Measurements from ENCODE around the gene PLXNA3. TPM values are rescaled to one million over a fixed set of nuclear protein-coding genes. Genes with fewer than 3 reads are reported as not detected.

The PLXNA3 gene
- total RNA-seq, 3 donors from 2014 or later (not counting 1 experiment from before 2014, with no cell fraction given): 20.8 to 34.3 (median 32.2) TPM

DNA sequence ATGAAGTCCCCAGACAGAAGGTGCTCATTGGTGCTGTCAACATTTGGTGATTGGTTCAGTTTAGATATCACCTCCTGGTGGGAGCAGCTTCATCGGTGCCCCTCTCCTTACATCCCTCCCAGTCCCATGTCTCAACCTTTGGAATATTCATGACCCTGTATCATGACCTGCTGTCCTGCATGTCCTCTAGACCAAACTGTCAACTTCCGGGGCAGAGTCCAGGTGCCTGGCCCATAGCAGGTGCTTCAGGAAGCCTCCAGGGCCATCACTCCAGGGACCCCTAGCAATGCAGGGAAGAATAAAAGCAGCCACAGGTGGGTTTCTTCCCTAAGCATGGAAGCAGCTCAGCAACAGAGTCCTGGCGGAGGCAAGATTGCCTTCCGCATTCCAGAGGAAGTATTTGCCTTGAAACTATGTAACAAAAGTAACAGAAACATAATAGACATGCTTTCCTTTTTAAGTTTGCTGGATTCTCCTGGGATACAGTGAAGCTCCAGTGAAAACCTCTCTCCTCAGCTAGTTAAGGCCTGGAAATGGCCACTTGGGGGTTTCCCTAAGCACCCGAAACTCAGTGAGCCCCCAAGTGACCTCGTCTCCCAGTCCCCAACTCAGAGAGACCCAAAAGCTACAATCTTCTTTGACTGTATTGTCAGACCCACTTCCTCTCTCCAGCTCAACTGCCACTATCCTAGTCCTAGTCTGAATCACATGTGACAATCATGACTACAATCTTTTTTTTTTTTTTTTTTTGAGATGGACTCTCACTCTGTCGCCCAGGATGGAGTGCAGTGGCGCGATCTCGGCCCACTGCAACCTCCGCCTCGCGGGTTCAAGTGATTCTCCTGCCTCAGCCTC lies 30.9 kb upstream of the PLXNA3 start:
- Mint-ChIP-seq H3K4me1 (peaks cover 22 to 25% of the 10 kb centered on the region in 2 donors), H3K27ac (no peak overlapping the region), H3K9me3 (no peaks in the 10 kb centered on the region), H3K27me3 (ENCODE audit: low read depth in 2 of 2) (no peaks in the 10 kb centered on the region), H3K4me3 (no peak overlapping the region), H3K36me3 (no peaks in the 10 kb centered on the region)
- no peak for ATAC-seq
- H3K4me3 ChIP-seq (ENCODE audit: low read length): no peak overlapping the region
- no peak for DNase-seq
- H3K36me3 ChIP-seq (ENCODE audit: control insufficient read depth, insufficient read depth, low read length): peaks cover 5% of the 10 kb centered on the region
- no peak overlapping the region for H3K27ac ChIP-seq (ENCODE audit: low read length)
- no peaks in the 10 kb centered on the region for H3K27me3 ChIP-seq (ENCODE audit: control insufficient read depth, insufficient read depth, low read length)
- 97% methylated on average over 12 of the region's 13 CpGs for WGBS (ENCODE audit: insufficient coverage)
- no peak for TF ChIP-seq CTCF (IDR thresholded peaks at IDR 0.05)
- intact Hi-C loops (cut with micrococcal nuclease): loop anchor here (5.0 kb wide), 1 partner anchor 50 kb away; the partner anchor contains the start of gene LAGE3
- H3K9me3 ChIP-seq (ENCODE audit: control insufficient read depth, insufficient read depth, low read length): no peaks in the 10 kb centered on the region
- peaks cover 37% of the 10 kb centered on the region for H3K4me1 ChIP-seq (ENCODE audit: control insufficient read depth, insufficient read depth, low read length)

DNA sequence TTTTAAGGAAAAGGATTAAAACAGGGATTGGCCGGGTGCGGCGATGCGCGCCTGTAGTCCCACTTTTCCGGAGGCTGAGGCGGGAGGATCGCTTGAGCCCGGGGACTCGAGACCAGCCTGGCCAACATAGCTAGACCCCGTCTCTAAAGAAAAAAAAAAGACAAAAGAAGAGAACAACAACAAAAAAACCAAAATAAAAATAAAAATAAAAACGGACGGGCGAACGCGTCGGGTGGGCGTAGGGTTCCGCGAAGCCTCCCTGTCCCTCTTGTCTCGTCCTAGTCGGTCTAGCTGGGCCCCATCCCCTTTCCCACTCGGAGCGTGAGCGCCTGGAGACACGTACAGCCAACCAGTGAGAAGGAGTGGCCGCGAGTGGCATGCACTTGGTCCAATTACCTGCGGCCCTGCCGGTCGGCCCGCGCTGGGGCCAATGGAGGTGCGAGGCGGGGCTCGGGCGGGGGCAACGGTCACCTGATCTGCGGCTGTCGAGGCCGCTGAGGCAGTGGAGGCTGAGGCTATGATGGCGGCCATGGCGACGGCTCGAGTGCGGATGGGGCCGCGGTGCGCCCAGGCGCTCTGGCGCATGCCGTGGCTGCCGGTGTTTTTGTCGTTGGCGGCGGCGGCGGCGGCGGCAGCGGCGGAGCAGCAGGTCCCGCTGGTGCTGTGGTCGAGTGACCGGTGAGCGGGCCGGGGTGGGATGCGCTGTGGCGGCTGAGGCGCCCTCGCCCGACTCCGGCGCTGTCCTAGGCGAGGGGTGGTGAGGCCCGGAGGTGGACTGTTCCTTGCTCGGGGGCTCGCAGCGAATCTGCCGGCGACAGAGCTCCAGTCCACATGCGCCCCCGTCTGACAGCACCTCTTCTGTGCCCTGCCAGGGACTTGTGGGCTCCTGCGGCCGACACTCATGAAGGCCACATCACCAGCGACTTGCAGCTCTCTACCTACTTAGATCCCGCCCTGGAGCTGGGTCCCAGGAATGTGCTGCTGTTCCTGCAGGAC lies 29.6 kb upstream of the PLXNA3 start, which contains the start of gene ATP6AP1:
TSS of gene ATP6AP1 (plus strand) at position 502 of the 996 bp plus-strand sequence. CDS start at position 518, 16 bp downstream.
- TF ChIP-seq CTCF (IDR thresholded peaks at IDR 0.05): no peak
- Mint-ChIP-seq H3K27ac (peak within 1 kb of the TSS; percentile 83 to 84), H3K9me3 (no peaks in the 10 kb centered on the region), H3K4me1 (peaks cover 22 to 25% of the 10 kb centered on the region in 2 donors), H3K27me3 (ENCODE audit: low read depth in 2 of 2) (no peaks in the 10 kb centered on the region), H3K36me3 (no peaks in the 10 kb centered on the region), H3K4me3 (peak within 1 kb of the TSS; percentile 86)
- WGBS (ENCODE audit: insufficient coverage): 7% methylated on average over 85 of the region's 87 CpGs
- Histone ChIP-seq H3K9me3 (ENCODE audit: control insufficient read depth, insufficient read depth, low read length) (no peaks in the 10 kb centered on the region), H3K27ac (ENCODE audit: low read length) (peak within 1 kb of the TSS; percentile 53), H3K4me1 (ENCODE audit: control insufficient read depth, insufficient read depth, low read length) (peaks cover 37% of the 10 kb centered on the region), H3K36me3 (ENCODE audit: control insufficient read depth, insufficient read depth, low read length) (peaks cover 14% of the 10 kb centered on the region), H3K27me3 (ENCODE audit: control insufficient read depth, insufficient read depth, low read length) (no peaks in the 10 kb centered on the region), H3K4me3 (ENCODE audit: low read length) (peak within 1 kb of the TSS; percentile 60)
- ATAC-seq (peak; percentile 97 to 99 (median 97)), DNase-seq (peak; percentile 81 to 92)
- intact Hi-C loops (cut with micrococcal nuclease): loop anchor here (5.0 kb wide), 1 partner anchor 49 kb away; the partner anchor contains the start of gene LAGE3

DNA sequence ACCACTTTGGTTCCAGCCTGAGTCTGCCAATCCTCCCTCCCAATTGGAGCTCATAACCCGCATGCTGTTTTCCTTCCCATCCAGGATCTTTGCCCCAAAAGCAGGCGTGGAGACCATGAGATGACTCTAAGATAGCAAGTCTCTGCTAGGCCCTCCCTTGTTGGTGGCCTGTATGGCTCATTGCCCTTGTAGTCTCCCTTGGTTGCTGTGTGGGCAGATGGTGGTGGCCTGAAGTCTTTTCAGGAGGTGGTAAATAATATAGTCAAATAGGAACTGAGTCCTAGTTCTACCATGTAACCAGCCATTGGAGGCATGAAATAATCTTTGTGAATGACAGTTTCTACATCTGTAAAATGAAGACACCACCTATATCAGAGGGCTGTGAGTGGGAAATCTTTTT lies 28.4 kb upstream of the PLXNA3 start:
- Mint-ChIP-seq H3K27ac (no peak overlapping the region), H3K4me3 (peak overlapping the region; percentile 86), H3K9me3 (no peaks in the 10 kb centered on the region), H3K4me1 (peaks cover 22 to 25% of the 10 kb centered on the region in 2 donors), H3K36me3 (no peaks in the 10 kb centered on the region), H3K27me3 (ENCODE audit: low read depth in 2 of 2) (no peaks in the 10 kb centered on the region)
- H3K4me1 ChIP-seq (ENCODE audit: control insufficient read depth, insufficient read depth, low read length): peaks cover 37% of the 10 kb centered on the region
- intact Hi-C loops (cut with micrococcal nuclease): loop anchor here (5.0 kb wide), 1 partner anchor 48 kb away; the partner anchor contains the start of gene LAGE3
- H3K36me3 ChIP-seq (ENCODE audit: control insufficient read depth, insufficient read depth, low read length): peaks cover 14% of the 10 kb centered on the region
- TF ChIP-seq CTCF (IDR thresholded peaks at IDR 0.05): no peak
- no peak overlapping the region for H3K27ac ChIP-seq (ENCODE audit: low read length)
- H3K9me3 ChIP-seq (ENCODE audit: control insufficient read depth, insufficient read depth, low read length): no peaks in the 10 kb centered on the region
- no peak for ATAC-seq
- DNase-seq: peak in 1 of 2 donors; percentile 1
- H3K4me3 ChIP-seq (ENCODE audit: low read length): no peak overlapping the region
- WGBS (ENCODE audit: insufficient coverage): 92% methylated on average over 2 of the region's 2 CpGs
- no peaks in the 10 kb centered on the region for H3K27me3 ChIP-seq (ENCODE audit: control insufficient read depth, insufficient read depth, low read length)
